Measurements from ENCODE around the gene METTL26.
A peak's percentile ranks its signal among the peaks of the same experiment; 100 is the strongest.
"Not testable (repeated sequence)": the region's sequence is repeated elsewhere in the genome, so short reads cannot be mapped to it uniquely, and the experiment has no call there.

METTL26 gene

DNA sequence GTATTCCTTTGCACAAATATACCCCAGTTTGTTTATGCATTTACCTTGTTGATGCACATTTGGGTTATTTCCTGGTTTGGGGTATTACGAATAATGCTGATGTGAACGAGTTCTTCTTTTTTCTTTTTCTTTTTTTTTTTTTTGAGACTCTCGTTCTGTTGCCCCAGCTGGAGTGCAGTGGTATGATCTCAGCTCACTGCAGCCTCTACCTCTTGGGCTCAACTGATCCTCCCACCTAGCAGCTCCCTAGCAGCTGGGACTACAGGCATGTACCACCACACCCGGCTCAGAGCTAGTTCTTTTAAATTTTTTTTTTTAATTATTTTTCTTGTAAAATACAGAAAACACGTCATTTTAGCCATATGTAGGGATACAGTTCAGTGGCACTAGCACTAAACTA lies 32.2 kb downstream of the METTL26 start:
- DNase-seq = no peak

DNA sequence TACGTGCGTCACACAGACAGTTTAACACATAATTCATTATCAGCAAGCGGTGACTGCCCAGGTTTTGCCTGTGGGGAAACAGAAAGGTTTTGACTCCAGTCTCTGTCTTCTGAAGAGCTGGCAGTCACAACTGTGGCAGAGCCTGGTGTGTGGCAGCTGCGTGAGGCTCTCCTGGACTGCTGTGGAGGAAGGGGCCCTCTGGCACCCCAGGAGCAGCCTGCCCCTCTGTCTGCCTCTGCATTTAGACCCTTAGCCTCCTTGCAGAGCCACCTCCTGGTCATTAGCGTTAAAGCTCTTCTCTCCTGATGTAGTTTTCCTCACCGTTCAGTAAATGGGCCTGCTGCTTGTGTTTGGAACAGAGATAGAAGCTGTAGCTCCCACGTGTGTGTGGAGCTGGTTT lies 35.3 kb downstream of the METTL26 start:
- no peak for DNase-seq

DNA sequence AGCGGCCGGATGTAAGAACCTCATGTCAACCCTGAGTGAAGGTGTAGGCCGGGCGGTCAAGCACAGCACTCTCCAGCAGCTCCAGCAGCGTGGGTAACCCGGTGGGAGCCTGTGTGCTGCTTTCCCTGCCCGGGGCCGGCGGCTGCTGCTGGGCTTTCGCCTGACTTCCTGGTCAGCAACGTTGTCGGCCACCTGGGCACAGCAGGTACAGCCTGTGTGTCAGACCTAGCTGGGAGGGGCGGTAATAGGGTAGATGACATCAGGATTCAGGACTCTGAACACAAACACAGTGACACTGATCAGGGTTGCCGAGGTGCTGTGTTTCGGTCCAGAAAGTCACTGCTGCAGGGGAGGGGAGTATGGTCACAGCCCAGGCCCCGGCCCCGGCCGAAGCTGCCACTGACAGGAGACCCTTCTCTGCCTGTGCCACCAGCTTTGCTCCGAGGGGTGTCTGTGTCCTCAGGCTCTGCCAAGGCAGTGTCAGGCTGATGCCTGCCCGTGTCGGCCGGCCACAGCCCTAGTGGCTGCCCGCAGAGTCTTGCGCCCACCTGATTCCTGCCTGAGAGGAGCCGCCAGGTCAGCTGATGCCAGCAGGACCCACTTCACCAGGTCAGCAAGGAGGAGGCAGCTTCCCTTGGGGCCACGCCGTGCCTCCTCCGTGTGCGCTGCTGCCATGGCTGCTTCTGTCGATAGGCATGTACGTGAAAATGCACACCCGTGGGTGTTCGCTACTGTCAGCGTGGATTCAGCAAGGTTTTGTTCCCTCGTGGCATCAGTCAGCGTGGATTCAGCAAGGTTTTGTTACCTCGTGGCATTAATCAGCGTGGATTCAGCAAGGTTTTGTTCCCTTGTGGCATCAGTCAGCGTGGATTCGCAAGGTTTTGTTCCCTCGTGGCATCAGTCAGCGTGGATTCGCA lies 37.0 kb downstream of the METTL26 start:
- no peak for DNase-seq

DNA sequence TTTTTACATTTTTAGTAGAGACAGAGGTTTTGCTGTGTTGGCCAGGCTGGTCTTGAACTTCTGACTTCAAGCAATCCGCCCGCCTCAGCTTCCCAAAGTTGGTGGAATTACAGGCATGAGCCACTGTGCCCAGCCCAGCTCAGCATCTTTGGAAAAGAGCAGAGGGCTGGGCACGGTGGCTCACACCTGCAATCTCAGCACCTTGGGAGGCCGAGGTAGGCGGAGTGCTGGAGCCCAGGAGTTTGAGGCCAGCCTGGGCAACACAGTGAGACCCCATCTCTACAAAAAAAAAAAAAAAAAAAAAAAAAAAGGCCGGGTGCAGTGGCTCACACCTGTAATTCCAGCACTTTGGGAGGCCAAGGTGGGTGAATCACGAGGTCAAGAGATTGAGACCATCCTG lies 38.5 kb downstream of the METTL26 start:
- not testable (repeated sequence) for DNase-seq

DNA sequence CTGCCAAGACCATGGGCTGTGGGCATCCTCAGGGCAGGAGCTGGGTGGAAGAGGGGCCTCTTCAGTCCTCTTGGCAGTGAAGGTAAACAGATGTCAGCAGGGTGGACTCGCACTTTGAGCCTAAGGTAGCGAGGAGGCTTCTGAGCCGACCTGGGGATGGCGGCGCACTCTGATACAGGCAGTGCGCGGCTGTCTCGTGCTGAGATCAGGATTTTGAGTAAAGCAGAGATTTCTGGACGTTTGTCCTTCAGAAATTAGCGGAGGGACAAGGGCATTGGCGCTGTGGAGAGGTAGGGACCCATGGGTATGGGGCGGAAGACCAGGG lies 39.4 kb downstream of the METTL26 start:
- no peak for DNase-seq

DNA sequence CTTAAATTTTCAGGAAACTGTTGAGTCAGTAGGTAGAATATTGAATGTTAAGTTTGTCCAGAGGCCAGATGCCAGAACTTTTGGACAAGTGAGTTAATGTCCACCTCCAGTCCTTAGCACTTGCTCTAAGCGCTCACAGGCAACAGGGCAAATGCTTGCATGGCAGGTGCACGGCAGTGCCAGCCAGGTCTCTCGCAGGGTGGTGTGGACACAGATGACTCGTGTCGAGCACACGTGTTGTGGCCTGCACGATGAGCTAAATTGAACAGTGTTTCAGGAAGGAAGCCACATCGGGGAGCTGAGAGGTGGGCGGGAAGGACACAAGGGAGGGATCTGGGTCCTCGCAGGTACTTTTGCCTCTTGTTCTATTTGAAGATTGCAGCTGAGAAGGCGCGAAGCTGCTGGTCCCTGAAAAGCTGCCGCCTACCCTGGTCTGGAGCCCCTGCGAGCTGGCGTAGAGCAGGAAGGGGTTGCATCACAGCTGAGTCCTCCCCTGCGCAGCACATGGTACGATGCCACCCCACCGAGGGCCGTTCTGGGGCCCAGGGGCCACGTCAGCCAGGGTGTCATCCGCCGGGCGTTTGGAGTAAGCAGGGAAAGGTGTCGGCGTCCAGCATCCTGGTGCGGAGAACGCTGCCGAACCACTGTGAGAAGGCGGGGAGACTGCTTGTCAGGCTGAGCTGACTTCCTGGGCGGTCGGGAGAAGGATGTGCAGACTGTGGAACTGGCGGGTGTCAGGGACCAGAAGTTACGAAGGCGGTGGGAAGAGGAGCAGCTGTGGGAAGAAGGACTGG lies 40.0 kb downstream of the METTL26 start:
- peak in 1 of 56 donors; percentile 6 for DNase-seq

DNA sequence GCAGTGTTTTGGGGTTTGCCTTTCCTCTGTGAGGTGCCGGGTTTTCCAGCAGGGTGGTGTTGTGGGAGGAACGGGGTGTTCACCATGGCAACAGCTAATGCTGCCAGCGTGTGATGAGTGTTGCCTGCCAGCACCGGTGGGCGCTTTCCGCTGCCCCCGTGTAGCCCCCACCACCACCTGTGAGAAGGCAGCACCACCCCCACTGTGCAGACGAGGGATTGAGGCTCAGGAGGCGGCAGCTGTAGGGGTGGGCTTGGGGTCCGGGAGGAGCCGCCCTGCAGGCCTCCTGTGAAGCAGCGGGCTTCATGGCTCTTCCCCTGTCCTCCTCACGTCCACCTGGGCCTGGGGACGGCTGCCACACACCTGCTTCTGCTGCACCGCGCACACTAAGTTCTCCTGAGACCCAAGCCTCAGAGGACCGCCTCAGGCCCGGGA lies 41.0 kb downstream of the METTL26 start:
- peak in 24 of 56 donors; percentile 11 to 70 (median 27) for DNase-seq

DNA sequence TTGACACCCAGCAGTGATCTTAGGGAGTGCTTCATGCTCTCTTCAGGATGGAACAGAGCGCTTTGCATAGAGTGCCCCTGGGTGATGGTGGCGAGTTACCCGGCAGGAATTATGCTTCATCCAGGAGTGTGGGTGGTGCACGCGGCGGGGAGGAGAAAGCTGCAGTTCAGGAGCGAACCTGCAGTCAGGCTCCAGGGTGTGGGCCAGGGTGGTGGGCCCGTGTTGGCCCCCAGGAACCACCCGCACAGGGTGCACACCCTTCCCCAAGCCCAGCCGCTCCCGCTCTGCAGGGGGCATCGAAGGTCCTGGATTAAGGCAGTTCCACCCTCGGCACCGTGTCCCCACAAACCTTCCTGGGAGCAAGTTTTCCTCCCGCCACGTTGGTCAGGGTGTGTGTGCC lies 42.3 kb downstream of the METTL26 start:
- DNase-seq = peak in 4 of 56 donors; percentile 7 to 28 (median 14)

DNA sequence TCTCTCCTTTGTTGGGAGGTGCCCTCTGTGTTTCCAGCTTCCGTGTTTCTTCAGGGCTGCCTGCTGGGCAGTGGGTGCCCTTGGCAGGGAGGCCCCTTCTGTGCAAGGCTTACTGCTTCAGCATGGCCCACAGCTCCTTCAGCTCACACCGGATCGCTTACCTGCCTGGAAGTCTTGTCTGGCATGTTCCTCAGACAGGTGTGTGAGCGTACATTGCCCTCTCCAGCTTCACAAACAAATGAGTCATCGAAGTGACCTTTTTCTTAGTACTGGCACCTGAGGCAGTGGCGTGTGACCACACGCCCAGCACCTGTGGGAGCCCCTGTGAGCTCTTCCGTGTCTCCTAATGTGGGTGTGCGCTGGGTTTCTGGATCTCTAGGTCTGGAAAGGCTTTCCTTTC lies 42.7 kb downstream of the METTL26 start:
- peak in 1 of 56 donors; percentile 15 for DNase-seq

DNA sequence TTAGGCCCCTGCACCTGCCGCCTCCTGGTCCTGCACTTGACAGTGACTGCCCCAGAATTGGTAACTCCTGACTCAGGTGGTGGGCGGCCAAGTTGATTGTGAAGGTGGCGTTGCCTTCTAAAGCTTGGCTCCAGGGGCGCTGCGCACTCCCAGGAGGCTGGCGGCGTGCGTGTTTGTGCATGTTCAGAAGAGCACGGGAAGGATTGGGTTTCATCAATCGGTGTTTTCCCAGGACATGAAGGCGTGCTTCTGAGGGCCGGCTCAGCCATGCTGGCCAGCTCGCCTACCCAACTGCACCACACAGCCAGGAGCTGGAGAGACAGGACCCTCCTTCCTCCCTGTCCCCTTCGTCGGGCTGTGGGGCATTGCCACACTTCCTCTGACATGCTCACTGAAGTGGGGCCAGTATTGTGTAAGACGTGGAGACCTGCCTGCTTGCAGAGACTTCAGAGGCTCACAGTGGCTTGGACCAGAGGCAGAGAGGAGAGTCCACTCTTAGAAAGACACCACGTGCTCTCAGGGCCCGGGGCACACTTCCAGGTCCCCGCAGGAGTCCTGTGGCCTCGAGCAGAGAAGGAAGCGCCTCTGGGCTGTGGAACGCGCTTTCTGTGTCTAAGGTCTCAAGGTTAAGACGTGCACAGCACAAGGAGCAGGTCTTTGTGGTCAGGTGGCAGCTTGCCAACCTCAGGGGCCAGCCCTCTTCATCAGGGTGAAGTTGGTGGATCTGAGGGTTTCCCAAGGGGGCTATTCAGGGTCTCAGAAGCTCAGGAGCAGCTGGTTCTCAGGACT lies 43.4 kb downstream of the METTL26 start:
- DNase-seq = peak in 45 of 56 donors; percentile 27 to 83 (median 54)

DNA sequence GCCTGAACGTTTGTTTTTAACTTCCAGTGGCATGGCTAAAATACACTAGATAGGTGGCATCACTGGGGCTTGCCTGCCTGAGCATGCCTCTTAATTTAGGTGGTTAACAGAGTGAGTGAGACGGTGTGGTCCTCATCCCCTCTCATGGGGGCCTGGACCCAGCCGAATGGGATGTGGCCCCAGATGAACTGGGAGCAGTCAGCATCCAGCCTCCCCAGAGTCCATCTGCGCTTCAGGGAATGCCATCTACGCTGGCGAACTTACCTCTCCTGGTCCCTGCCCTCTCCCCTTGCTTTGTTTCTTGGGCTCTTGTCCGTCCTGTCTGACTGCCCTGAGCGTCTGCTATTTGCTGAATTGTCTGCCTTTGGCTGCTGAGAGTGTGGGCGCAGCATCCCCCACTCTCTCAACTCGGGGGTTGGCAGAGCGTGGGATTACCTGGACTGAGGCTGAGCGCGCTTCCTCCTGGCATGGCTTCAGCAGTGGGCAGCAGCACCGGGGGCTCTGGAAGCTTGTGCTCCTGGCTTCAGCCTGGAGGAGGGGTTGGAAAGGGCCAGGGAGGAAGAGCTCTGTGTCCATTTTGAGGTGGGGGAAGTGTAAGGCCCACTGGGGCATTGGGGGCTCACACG lies 44.1 kb downstream of the METTL26 start:
- no peak for DNase-seq

DNA sequence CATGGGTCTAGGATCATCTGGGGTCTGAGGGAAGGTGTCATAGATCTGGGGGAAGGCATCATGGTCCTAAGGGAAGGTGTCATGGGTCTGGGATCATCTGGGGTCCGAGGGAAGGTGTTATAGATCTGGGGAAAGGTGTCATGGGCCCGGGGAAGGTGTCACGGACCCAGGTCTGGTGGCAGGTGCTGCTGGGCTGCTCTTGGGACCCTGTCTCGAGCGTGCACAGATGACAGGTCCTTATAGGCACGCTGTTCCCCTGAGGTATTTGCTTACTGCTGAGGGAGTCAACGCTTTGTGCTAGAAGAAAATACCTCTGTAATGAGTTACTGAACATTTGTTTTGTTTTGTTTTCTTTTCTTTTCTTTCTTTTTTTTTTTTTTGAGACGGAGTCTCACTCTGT lies 44.9 kb downstream of the METTL26 start:
- no peak for DNase-seq

DNA sequence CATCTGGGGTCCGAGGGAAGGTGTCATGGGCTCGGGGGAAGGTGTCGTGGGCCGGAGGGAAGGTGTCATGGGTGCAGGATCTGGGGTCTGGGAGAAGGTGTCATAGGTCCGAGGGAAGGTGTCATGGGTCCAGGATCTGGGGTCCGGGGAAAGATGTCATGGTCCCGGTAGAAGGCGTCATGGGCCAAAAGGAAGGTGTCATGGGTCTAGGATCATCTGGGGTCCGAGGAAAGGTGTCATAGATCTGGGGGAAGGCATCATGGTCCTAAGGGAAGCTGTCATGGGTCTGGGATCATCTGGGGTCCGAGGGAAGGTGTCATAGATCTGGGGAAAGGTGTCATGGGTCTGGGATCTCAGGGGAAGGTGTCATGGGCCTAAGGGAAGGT lies 45.3 kb downstream of the METTL26 start:
- DNase-seq = no peak

DNA sequence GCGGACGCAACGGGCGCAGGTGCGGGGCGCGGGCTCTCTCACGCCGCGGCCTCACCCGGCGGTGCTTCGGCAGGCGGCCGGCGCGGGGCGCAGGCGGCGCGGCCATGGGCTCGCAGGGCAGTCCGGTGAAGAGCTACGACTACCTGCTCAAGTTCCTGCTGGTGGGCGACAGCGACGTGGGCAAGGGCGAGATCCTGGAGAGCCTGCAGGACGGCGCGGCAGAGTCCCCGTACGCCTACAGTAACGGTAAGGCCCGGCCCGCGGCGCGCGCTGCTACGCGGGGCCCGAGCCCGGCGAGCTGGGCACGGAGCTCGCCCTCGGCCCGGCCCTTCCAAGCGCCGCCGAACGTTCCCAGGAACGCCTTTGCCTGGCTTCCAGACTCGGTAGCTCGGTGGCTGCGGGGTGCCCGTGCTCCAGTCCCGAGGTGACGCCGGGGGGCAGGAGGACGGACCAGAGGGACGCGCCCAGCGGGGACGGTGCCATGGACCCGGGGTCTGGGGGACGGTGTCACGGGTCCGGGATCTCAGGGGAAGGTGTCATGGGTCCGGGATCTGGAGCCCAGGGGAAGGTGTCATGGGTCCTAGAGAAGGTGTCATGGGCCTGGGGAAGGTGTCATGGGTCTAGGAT lies 45.8 kb downstream of the METTL26 start:
- DNase-seq = peak in 2 of 56 donors; percentile 34 to 45

DNA sequence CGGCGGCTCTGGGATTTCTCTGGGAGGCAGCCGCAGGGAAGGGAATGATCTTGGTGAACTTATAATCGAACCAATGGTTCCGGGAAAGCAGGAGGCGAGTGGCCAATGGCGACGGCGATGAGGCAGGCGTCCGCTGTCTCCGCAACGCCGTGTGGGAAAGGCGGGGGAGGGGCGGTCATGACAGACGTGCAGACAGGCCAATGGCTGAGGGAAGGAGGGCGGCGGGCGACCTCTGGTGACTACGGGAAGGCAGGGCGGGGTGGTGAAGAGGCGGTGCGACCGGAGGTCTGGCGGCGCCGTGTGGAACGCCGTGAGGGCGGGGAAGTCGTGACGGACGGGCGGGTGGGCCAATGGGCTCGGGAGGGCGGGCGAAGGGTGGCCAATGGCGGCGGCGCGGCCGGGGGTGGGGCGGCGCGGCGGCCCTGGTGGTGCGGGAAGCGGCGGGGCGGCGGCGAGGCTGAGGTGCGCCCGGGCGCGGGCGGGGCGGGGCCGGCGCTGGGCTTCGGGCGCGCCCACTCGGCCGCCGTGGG lies 46.4 kb downstream of the METTL26 start, which contains the start of gene RAB40C:
TSS of gene RAB40C (plus strand) at position 409 of the 530 bp plus-strand sequence. CDS start 226 bp downstream, outside the sequence.
- DNase-seq = peak; percentile 94 to 100 (median 99)

DNA sequence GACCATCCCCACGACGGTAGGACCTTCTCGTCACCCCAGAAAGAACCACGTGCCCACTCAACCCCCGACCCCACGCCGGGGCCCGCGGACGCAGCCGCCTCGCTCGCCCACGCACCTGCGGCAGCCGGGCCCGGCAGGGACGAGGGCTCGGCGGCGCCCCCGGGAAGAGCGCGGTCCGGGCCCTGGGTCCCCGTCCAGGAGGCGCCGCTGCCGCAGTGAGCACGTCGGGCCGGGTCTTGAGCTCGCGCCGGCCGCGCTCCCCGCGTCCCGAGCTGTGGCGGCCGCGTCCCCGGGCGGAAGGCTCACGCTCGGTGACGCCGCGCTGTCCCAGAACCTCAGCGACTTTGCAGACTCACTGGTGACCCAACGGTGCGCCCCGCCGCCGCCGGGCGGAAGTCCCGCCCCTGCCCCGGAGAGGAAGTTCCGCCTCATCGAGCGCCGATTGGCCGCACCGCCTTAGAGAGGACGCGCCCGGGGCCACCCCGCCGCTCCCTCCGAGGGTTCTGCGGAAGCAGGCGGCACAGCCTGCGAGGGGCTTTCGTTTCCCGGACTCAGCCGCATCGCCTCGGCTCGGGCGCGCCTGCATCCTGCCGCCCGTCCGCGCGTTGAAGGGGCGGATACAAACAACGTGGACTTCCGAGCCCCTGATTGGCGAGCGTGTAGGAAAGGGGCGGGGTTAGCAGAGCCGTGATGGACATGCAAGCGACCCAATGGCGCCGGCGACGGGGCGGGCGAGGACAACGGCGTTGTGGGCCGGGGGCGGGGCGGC lies 47.0 kb downstream of the METTL26 start:
- peak; percentile 92 to 100 (median 98) for DNase-seq

DNA sequence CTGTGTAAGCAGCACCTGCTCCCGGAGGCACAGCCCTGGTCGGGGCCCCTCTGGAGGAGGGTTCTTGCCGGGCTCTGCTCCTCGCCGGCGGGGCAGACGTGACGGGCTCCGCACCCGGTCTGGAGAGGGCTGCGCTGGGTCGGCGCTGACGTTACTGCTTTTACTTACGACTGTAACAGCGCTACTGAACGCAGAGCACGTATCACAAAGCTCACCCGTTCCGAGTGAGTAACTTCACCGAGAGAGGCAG lies 47.5 kb downstream of the METTL26 start:
- DNase-seq = peak in 9 of 56 donors; percentile 26 to 58 (median 46)

DNA sequence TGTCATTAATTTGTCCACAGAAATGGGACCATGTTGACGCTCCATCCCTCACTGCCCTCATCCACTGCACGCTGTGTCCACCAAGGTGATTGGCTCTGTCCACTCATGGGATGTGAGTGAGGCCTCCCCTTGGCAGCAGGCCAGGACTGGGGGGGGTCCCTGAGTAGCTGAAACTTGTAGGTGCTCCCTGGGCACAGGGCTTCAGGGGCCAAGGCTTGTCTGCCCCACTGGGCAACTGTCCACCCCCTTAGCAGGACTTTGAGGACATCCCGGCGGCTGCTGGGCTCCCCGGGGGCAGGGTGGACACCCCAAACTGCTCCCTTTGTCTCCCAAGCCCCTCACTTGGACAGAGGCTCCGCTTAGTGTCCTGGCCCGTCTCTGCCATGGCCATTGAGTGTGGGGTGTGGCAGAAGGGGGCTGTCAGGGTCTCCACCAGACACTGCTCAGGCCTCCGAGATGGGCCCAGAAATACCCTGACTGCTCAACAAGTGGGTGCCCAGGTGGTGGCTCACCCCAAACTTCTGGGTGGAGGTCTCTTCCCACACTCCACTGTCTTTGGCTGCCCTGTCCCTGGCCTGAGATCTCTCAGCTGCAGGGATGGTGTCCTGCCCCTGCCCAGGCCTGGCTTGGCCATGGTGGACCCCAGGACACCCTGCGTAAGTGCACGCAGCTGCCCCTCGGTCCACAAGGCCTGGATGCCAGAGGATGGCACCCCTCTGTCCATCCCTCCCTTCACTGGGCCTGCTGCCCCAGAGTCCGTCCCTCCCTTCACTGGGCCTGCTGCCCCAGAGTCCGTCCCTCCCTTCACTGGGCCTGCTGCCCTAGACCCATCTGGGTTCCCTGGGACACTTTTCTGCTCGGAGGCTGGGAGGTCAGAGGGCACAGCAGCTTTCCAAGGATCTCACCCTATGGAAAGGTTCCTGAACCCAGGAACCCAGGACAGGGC lies 49.2 kb downstream of the METTL26 start:
- peak in 8 of 56 donors; percentile 22 to 37 (median 32) for DNase-seq
